Testis (tissue), 2 donors: ENCODE measurements around the gene TTLL11.

Experiments used
- POLR2A ChIP-seq: fragments of 450-650 bp; IDR thresholded peaks from one replicate; pipeline ENCODE4 v1.6.1; 2017; ENCODE audit warnings: antibody characterized with exemption, mild to moderate bottlenecking, moderate library complexity
- TF ChIP-seq, protein P1 (sequence below), 3 experiments: fragments of 450-650 bp in 2 of 3; fragments of 200-600 bp in 1 of 3; sonication (generic) in 1 of 3; IDR thresholded peaks; one replicate each; pipeline ENCODE4 v1.5.1; 2016 to 2019; ENCODE audit warnings: antibody characterized with exemption in 3 of 3, mild to moderate bottlenecking in 2 of 3, moderate library complexity in 1 of 3

DNA sequence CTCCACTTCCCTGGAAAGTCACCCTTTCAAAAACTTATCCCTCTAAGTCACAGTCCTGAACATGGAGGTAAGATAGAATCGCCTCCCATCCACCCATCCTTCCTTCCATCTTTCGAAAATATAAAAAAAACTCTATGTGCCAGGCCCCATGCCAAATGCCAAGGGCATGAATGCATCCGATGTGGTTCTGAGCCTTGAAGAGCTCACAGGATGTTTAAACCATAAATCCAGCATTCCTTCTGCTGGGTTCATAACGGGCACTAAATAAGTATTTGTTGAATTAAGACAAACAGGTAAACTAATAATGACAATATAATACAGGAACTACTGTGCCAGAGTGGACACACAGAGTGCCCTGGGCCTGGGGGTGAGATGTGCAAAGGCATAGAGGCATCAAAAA, 147.3 kb downstream of the TTLL11 start:
- TF ChIP-seq, protein P1, sequence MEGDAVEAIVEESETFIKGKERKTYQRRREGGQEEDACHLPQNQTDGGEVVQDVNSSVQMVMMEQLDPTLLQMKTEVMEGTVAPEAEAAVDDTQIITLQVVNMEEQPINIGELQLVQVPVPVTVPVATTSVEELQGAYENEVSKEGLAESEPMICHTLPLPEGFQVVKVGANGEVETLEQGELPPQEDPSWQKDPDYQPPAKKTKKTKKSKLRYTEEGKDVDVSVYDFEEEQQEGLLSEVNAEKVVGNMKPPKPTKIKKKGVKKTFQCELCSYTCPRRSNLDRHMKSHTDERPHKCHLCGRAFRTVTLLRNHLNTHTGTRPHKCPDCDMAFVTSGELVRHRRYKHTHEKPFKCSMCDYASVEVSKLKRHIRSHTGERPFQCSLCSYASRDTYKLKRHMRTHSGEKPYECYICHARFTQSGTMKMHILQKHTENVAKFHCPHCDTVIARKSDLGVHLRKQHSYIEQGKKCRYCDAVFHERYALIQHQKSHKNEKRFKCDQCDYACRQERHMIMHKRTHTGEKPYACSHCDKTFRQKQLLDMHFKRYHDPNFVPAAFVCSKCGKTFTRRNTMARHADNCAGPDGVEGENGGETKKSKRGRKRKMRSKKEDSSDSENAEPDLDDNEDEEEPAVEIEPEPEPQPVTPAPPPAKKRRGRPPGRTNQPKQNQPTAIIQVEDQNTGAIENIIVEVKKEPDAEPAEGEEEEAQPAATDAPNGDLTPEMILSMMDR (IDR thresholded peaks at IDR 0.05): no peak
- no peak for TF ChIP-seq POLR2A
